HCT116 (cell line): ENCODE results near the gene DONSON. TPM values are rescaled to one million over a fixed set of nuclear protein-coding genes. Genes with fewer than 3 reads are reported as not detected.

Experiments
- ATAC-seq: fragments of 200-7000 bp; cut with Tn5 transposase; 2 replicates; pipeline ENCODE4 v1.9.1; 2020; ENCODE audit warnings: mild to moderate bottlenecking, moderate library complexity
- BruUV-seq: library from RNA; stranded (reverse); fragments of 400-500 nt; replicated peaks from 2 replicates; lab custom pipeline; 2021; lab: Mats Ljungman, UMichigan
- CTCF ChIA-PET: fragments of 300-600 bp; sonication (Branson Sonifier 250); formaldehyde crosslinking; loops from one replicate; lab custom pipeline; 2021; ENCODE audit warnings: antibody characterized with exemption; lab: Charles Lee
- POLR2A ChIA-PET: fragments of 300-600, 350-600 bp; sonication (Branson Sonifier 250); formaldehyde crosslinking; loops from one replicate; lab custom pipeline; 2021; ENCODE audit warnings: antibody characterized with exemption; lab: Charles Lee
- RAD21 ChIA-PET, 2 experiments: fragments of 300-600 bp; sonication (Branson Sonifier 250); formaldehyde crosslinking; loops; one replicate each; lab custom pipeline; 2023; ENCODE audit warnings: low total read pairs in 2 of 2; ENCODE audit not compliant: uncharacterized antibody in 2 of 2, unreplicated experiment in 2 of 2, low non-redundant PET in 1 of 2; lab: Charles Lee
- DNase-seq: peaks from one replicate; pipeline ENCODE4 v3.0.0-alpha.2; 2010; ENCODE audit warnings: low read depth, low spot score
- H2AFZ ChIP-seq: fragments of 200-600 bp; shearing (Covaris generic), sonication (generic); 2 replicates; pipeline ENCODE4 v1.6.1; 2017; ENCODE audit warnings: low read depth, mixed run types, mixed read lengths, antibody characterized with exemption, low read length; ENCODE audit not compliant: poor library complexity, severe bottlenecking
- H3K27ac ChIP-seq: 2 replicates; pipeline ENCODE4 v1.5.1; 2012; ENCODE audit warnings: low read depth, low read length
- H3K27me3 ChIP-seq: fragments of 200-600 bp; sonication (generic); 2 replicates; pipeline ENCODE4 v1.6.1; 2016; ENCODE audit warnings: mixed run types, low read length, mixed read lengths; ENCODE audit not compliant: insufficient read depth
- H3K36me3 ChIP-seq, 2 experiments: fragments of 200-500 bp in 1 of 2; fragments of 200-600 bp in 1 of 2; sonication (Bioruptor generic) in 1 of 2; sonication (generic) in 1 of 2; 2 replicates each; pipeline versions ENCODE4 v1.5.1 to v1.6.1; 2014 to 2016; ENCODE audit warnings: low read length in 2 of 2, inconsistent platforms in 1 of 2, mixed read lengths in 1 of 2, mixed run types in 1 of 2; ENCODE audit not compliant: insufficient read depth in 2 of 2, control insufficient read depth in 1 of 2
- H3K4me1 ChIP-seq, 2 experiments: fragments of 200-600 bp in 1 of 2; sonication (generic) in 1 of 2; 2 replicates each; pipeline versions ENCODE4 v1.5.1 to v1.6.1; 2012 to 2017; ENCODE audit warnings: low read length in 2 of 2, inconsistent platforms in 1 of 2, mild to moderate bottlenecking in 1 of 2, mixed read lengths in 1 of 2, mixed run types in 1 of 2, moderate library complexity in 1 of 2; ENCODE audit not compliant: insufficient read depth in 2 of 2, control insufficient read depth in 1 of 2
- H3K4me2 ChIP-seq: fragments of 200-600 bp; sonication (generic); 2 replicates; pipeline ENCODE4 v1.6.1; 2017; ENCODE audit warnings: mixed run types, low read length, mixed read lengths
- H3K4me3 ChIP-seq, 2 experiments: fragments of 200-600 bp in 1 of 2; sonication (generic) in 1 of 2; replicated peaks in 1 of 2; 2 replicates each; pipeline ENCODE4 v1.5.1; 2011 to 2016; ENCODE audit warnings: low read length in 2 of 2, control low read depth in 1 of 2, low read depth in 1 of 2, mild to moderate bottlenecking in 1 of 2, mixed read lengths in 1 of 2, mixed run types in 1 of 2
- H3K79me2 ChIP-seq: fragments of 200-600 bp; sonication (generic); 2 replicates; pipeline ENCODE4 v1.6.1; 2017; ENCODE audit warnings: mild to moderate bottlenecking, mixed run types, low read length, moderate library complexity, mixed read lengths; ENCODE audit not compliant: insufficient read depth
- H3K9ac ChIP-seq: fragments of 200-600 bp; sonication (generic); 2 replicates; pipeline ENCODE4 v1.6.1; 2016; ENCODE audit warnings: low read length, mixed read lengths
- H3K9me2 ChIP-seq: fragments of 200-600 bp; sonication (generic), shearing (Covaris generic); 2 replicates; pipeline ENCODE4 v1.6.1; 2017; ENCODE audit warnings: mixed run types, mild to moderate bottlenecking, moderate library complexity; ENCODE audit not compliant: insufficient read depth
- H3K9me3 ChIP-seq, 2 experiments: fragments of 200-500 bp in 1 of 2; fragments of 200-600 bp in 1 of 2; sonication (Bioruptor generic) in 1 of 2; sonication (generic) in 1 of 2; 2 replicates each; pipeline ENCODE4 v1.6.1; 2014 to 2017; ENCODE audit warnings: low read length in 2 of 2, mixed read lengths in 2 of 2, inconsistent platforms in 1 of 2, low read depth in 1 of 2, mild to moderate bottlenecking in 1 of 2, mixed run types in 1 of 2, moderate library complexity in 1 of 2; ENCODE audit not compliant: control insufficient read depth in 1 of 2, insufficient read depth in 1 of 2
- H4K20me1 ChIP-seq: fragments of 200-600 bp; sonication (generic), shearing (Covaris generic); 2 replicates; pipeline ENCODE4 v1.6.1; 2017; ENCODE audit warnings: mixed run types, mild to moderate bottlenecking, moderate library complexity; ENCODE audit not compliant: insufficient read depth
- ELF1 ChIP-seq: IDR thresholded peaks from 2 replicates; pipeline ENCODE4 v1.6.1; 2012; ENCODE audit warnings: low read depth, borderline replicate concordance
- EZH2 ChIP-seq: fragments of 200-600 bp; sonication (generic); IDR thresholded peaks from 2 replicates; pipeline ENCODE4 v1.6.1; 2017; ENCODE audit warnings: antibody characterized with exemption, mixed run types
- EZH2phosphoT487 ChIP-seq: fragments of 200-600 bp; IDR thresholded peaks from 2 replicates; pipeline ENCODE4 v1.6.1; 2018; ENCODE audit warnings: antibody characterized with exemption, borderline replicate concordance
- FOSL1 ChIP-seq: IDR thresholded peaks from 2 replicates; pipeline ENCODE4 v1.6.1; 2012; ENCODE audit warnings: low read depth
- JUND ChIP-seq: IDR thresholded peaks from 2 replicates; pipeline ENCODE4 v1.6.1; 2012
- MAX ChIP-seq: IDR thresholded peaks from 2 replicates; pipeline ENCODE4 v1.6.1; 2012
- POLR2AphosphoS5 ChIP-seq: IDR thresholded peaks from 2 replicates; pipeline ENCODE4 v1.6.1; 2011; ENCODE audit warnings: mild to moderate bottlenecking, low read depth, low read length, moderate library complexity
- RAD21 ChIP-seq: IDR thresholded peaks from 2 replicates; pipeline ENCODE4 v1.6.1; 2012; ENCODE audit warnings: low read depth, mild to moderate bottlenecking
- SP1 ChIP-seq: IDR thresholded peaks from 2 replicates; pipeline ENCODE4 v1.6.1; 2012; ENCODE audit warnings: low read depth
- SRF ChIP-seq: IDR thresholded peaks from 2 replicates; pipeline ENCODE4 v1.6.1; 2012; ENCODE audit warnings: low read depth
- YY1 ChIP-seq: IDR thresholded peaks from 2 replicates; pipeline ENCODE4 v1.6.1; 2011; ENCODE audit warnings: low read length, low read depth, moderate library complexity, mild to moderate bottlenecking; ENCODE audit not compliant: insufficient replicate concordance; ENCODE audit errors: extremely low read depth
- intact Hi-C: fragments of 100-400 bp; cut with micrococcal nuclease; formaldehyde crosslinking; loops from 2 replicates; pipeline ENCODE4 v1.10.0; 2022
- total RNA-seq: library from RNA; stranded (reverse); gene quantifications from one replicate; pipeline ENCODE4 v1.2.1, GENCODE V29; 2021; ENCODE audit not compliant: unreplicated experiment
- TF ChIP-seq, protein P1 (sequence below): IDR thresholded peaks from 2 replicates; pipeline ENCODE4 v1.6.1; 2012; ENCODE audit warnings: low read depth

The DONSON gene
- total RNA-seq, 1 experiment from 2014 or later, result 31.7 TPM

DNA sequence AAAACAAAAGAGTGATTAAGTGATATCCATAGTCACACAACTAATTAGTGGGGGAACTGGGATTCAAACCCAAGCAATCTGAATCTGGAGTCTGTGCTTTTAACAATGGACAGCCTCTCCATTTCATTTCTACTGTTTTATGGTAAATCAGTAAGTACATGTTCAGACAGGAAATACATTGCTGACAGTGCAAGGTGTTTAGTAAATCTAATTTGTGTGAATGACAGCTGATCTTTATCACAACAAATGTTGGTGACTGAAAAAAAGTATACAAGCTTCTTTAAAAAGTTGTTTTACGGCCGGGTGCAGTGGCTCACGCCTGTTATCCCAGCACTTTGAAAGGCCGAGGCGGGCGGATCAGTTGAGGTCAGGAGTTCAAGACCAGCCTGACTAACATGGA is 20.6 kb downstream of the DONSON start:
- H3K9me2 ChIP-seq, result no peaks in the 10 kb centered on the region
- TF ChIP-seq SP1 (no peak), YY1 (no peak), SRF (no peak), MAX (no peak), POLR2AphosphoS5 (no peak), RAD21 (no peak), EZH2phosphoT487 (no peak), FOSL1 (no peak), EZH2 (no peak), ELF1 (no peak), JUND (no peak)
- TF ChIP-seq, protein P1, sequence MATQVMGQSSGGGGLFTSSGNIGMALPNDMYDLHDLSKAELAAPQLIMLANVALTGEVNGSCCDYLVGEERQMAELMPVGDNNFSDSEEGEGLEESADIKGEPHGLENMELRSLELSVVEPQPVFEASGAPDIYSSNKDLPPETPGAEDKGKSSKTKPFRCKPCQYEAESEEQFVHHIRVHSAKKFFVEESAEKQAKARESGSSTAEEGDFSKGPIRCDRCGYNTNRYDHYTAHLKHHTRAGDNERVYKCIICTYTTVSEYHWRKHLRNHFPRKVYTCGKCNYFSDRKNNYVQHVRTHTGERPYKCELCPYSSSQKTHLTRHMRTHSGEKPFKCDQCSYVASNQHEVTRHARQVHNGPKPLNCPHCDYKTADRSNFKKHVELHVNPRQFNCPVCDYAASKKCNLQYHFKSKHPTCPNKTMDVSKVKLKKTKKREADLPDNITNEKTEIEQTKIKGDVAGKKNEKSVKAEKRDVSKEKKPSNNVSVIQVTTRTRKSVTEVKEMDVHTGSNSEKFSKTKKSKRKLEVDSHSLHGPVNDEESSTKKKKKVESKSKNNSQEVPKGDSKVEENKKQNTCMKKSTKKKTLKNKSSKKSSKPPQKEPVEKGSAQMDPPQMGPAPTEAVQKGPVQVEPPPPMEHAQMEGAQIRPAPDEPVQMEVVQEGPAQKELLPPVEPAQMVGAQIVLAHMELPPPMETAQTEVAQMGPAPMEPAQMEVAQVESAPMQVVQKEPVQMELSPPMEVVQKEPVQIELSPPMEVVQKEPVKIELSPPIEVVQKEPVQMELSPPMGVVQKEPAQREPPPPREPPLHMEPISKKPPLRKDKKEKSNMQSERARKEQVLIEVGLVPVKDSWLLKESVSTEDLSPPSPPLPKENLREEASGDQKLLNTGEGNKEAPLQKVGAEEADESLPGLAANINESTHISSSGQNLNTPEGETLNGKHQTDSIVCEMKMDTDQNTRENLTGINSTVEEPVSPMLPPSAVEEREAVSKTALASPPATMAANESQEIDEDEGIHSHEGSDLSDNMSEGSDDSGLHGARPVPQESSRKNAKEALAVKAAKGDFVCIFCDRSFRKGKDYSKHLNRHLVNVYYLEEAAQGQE, result no peak
- TF ChIP-seq, all 23 proteins: peak for 0
- peaks cover 93% of the 10 kb centered on the region for H3K79me2 ChIP-seq
- ChIA-PET CTCF (no interaction called here), RAD21 (no interaction called here), POLR2A (no interaction called here)
- no peaks in the 10 kb centered on the region for H3K4me1 ChIP-seq
- H3K36me3 ChIP-seq, result peaks cover 45 to 67% of the 10 kb centered on the region in 2 experiments
- intact Hi-C loops, result no loop called here
- H3K4me3 ChIP-seq, result no peak overlapping the region
- H4K20me1 ChIP-seq, result peaks cover 22% of the 10 kb centered on the region; the same call in 1 of the 2 replicates
- no peak overlapping the region for H3K4me2 ChIP-seq
- no peak for ATAC-seq
- H2AFZ ChIP-seq, result no peak overlapping the region
- H3K27me3 ChIP-seq, result no peaks in the 10 kb centered on the region
- no peak overlapping the region for H3K27ac ChIP-seq
- no TSS peak for BruUV-seq
- no peak for DNase-seq
- H3K9me3 ChIP-seq, result no peaks in the 10 kb centered on the region
- H3K9ac ChIP-seq, result no peak overlapping the region
